Breast epithelium (tissue), 3 donors: ENCODE measurements around the gene NDUFB3.

Experiments used
- POLR2A ChIP-seq: fragments of 450-650 bp; IDR thresholded peaks from one replicate; pipeline ENCODE4 v1.6.1; 2016; ENCODE audit warnings: antibody characterized with exemption, mild to moderate bottlenecking, moderate library complexity
- TF ChIP-seq, protein P1 (sequence below), 3 donors: fragments of 450-650 bp; IDR thresholded peaks; one replicate each; pipeline ENCODE4 v1.5.1; 2016 to 2017; ENCODE audit warnings: antibody characterized with exemption in 3 of 3, mild to moderate bottlenecking in 3 of 3, moderate library complexity in 3 of 3

DNA sequence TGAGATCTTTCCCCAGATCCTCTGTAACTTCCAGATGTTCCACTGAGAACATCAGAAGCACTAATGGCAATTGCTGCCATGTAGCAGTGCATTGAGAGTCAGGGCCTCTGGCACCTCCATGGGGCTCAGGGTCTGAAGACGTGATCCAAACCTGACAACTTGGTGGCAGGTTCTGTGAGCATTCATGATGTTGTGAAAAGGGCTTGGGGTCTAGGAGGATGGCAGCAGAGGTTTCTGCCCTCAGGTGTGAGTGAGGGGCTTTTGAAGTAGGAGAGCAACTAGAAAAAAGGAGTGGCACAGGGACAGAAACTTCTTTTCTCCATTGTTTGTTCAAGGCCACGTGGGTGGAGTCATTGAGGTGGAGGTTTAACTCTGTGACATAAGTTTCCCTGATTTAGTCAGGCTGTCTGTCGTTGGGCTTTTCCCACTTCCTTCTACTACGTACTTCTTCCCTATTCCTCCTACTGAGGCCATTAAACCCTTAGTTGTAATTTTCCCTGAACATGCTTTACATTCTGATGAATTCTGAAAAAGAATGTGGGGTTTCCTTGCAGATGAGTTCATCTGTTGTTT is 57.2 kb downstream of the NDUFB3 start:
- TF ChIP-seq, protein P1, sequence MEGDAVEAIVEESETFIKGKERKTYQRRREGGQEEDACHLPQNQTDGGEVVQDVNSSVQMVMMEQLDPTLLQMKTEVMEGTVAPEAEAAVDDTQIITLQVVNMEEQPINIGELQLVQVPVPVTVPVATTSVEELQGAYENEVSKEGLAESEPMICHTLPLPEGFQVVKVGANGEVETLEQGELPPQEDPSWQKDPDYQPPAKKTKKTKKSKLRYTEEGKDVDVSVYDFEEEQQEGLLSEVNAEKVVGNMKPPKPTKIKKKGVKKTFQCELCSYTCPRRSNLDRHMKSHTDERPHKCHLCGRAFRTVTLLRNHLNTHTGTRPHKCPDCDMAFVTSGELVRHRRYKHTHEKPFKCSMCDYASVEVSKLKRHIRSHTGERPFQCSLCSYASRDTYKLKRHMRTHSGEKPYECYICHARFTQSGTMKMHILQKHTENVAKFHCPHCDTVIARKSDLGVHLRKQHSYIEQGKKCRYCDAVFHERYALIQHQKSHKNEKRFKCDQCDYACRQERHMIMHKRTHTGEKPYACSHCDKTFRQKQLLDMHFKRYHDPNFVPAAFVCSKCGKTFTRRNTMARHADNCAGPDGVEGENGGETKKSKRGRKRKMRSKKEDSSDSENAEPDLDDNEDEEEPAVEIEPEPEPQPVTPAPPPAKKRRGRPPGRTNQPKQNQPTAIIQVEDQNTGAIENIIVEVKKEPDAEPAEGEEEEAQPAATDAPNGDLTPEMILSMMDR (IDR thresholded peaks at IDR 0.05), result no peak
- TF ChIP-seq POLR2A, result no peak
